K562 (cell line): ENCODE data around the gene UBA1. TPM values are rescaled to one million over a fixed set of nuclear protein-coding genes. Genes with fewer than 3 reads are reported as not detected.

Source experiments
- ATAC-seq: fragments of 200-7000 bp; cut with Tn5 transposase; 3 replicates; pipeline ENCODE4 v1.9.1; 2020; ENCODE audit warnings: moderate library complexity
- BruUV-seq: library from RNA; stranded (reverse); fragments of 400-500 nt; replicated peaks from 2 replicates; lab custom pipeline; 2021; lab: Mats Ljungman, UMichigan
- CTCF ChIA-PET: fragments of 300-600 bp; formaldehyde crosslinking; extraction: SDS; loops from one replicate; lab custom pipeline; 2021; ENCODE audit warnings: low intra/inter-chr PET ratio; lab: Yijun Ruan, JAX
- POLR2A ChIA-PET: fragments of 300-600, 350-650 bp; sonication (Branson Sonifier 250); formaldehyde crosslinking; extraction: SDS; loops from one replicate; lab custom pipeline; 2021; ENCODE audit warnings: antibody characterized with exemption, inconsistent platforms; lab: Yijun Ruan, JAX
- DNase-seq, 4 experiments: peaks; one replicate each; pipeline versions ENCODE4 v3.0.0 to v3.0.0-alpha.2; 2011 to 2018; ENCODE audit warnings: low spot score in 3 of 4, mixed read lengths in 3 of 4; ENCODE audit errors: extremely low read depth in 1 of 4
- FAIRE-seq: peaks from 2 replicates; lab custom pipeline; 2011; peaks lifted over from hg19 to GRCh38; lab: Jason Lieb, UNC
- H2AFZ ChIP-seq: 2 replicates; pipeline ENCODE4 v1.6.0; 2011; ENCODE audit warnings: low read depth, low read length, control low read depth, inconsistent platforms
- H3K27ac ChIP-seq: fragments of 200-600 bp; 3 replicates; pipeline ENCODE4 v1.8.0; 2011; ENCODE audit warnings: low read depth, mild to moderate bottlenecking, control low read depth, inconsistent platforms, low read length, moderate library complexity, mixed read lengths; ENCODE audit errors: extremely low read depth
- H3K27me3 ChIP-seq, 2 experiments: fragments of 300-600 bp in 1 of 2; 2 replicates in 1 of 2; 3 replicates in 1 of 2; pipeline versions ENCODE4 v1.6.0 to v1.8.0; 2011; ENCODE audit warnings: inconsistent platforms in 2 of 2, low read length in 2 of 2, mild to moderate bottlenecking in 1 of 2, mixed read lengths in 1 of 2, moderate library complexity in 1 of 2; ENCODE audit not compliant: control insufficient read depth in 2 of 2, insufficient read depth in 2 of 2
- H3K36me3 ChIP-seq: fragments of 300-600 bp; 3 replicates; pipeline ENCODE4 v1.8.0; 2011; ENCODE audit warnings: mild to moderate bottlenecking, low read length, inconsistent platforms; ENCODE audit not compliant: control insufficient read depth, insufficient read depth
- H3K4me1 ChIP-seq, 2 experiments: fragments of 200-600 bp in 1 of 2; replicated peaks in 1 of 2; 2 replicates in 1 of 2; 3 replicates in 1 of 2; pipeline versions ENCODE4 v1.5.1 to v1.8.0; 2011; ENCODE audit warnings: inconsistent platforms in 2 of 2, low read length in 2 of 2, mild to moderate bottlenecking in 1 of 2, mixed read lengths in 1 of 2, moderate library complexity in 1 of 2; ENCODE audit not compliant: control insufficient read depth in 2 of 2, insufficient read depth in 2 of 2
- H3K4me2 ChIP-seq: 2 replicates; pipeline ENCODE4 v1.6.1; 2011; ENCODE audit warnings: low read length, control low read depth, inconsistent platforms, mixed read lengths; ENCODE audit not compliant: insufficient read depth
- H3K4me3 ChIP-seq: fragments of 200-600 bp; sonication (generic), shearing (Covaris generic); 2 replicates; pipeline ENCODE4 v1.5.1; 2016; ENCODE audit warnings: control low read depth, inconsistent platforms
- H3K79me2 ChIP-seq: fragments of 200-600 bp; 3 replicates; pipeline ENCODE4 v1.8.0; 2011; ENCODE audit warnings: low read length, inconsistent platforms; ENCODE audit not compliant: control insufficient read depth, insufficient read depth
- H3K9ac ChIP-seq, 2 experiments: 2 replicates each; pipeline versions ENCODE4 v1.6.0 to v1.6.1; 2011; ENCODE audit warnings: low read depth in 2 of 2, low read length in 2 of 2, control low read depth in 1 of 2, inconsistent platforms in 1 of 2, mild to moderate bottlenecking in 1 of 2, mixed read lengths in 1 of 2; ENCODE audit not compliant: insufficient read depth in 1 of 2
- H3K9me1 ChIP-seq: one replicate; pipeline ENCODE4 v1.6.0; 2011; ENCODE audit warnings: inconsistent platforms, mild to moderate bottlenecking, low read length, moderate library complexity; ENCODE audit not compliant: control insufficient read depth, insufficient read depth
- H3K9me3 ChIP-seq: replicated peaks from 2 replicates; pipeline ENCODE4 v1.5.1; 2011; ENCODE audit warnings: low read depth, low read length, inconsistent platforms; ENCODE audit not compliant: control insufficient read depth, insufficient read depth
- H4K20me1 ChIP-seq: replicated peaks from 2 replicates; pipeline ENCODE4 v1.6.1; 2011; ENCODE audit warnings: low read length, inconsistent platforms, mixed read lengths; ENCODE audit not compliant: control insufficient read depth, insufficient read depth
- ARID3A ChIP-seq: IDR thresholded peaks from 2 replicates; pipeline ENCODE4 v1.6.1; 2012; ENCODE audit warnings: low read depth, low read length, improper control_type of control experiment, borderline replicate concordance
- ATF6 ChIP-seq: sonication (generic); formaldehyde crosslinking; IDR thresholded peaks from 2 replicates; pipeline ENCODE4 v1.4.0; 2020; ENCODE audit warnings: mild to moderate bottlenecking, missing genetic modification reagents
- CBFA2T2 ChIP-seq: fragments of 450-650 bp; conservative IDR thresholded peaks from 2 replicates; pipeline ENCODE4 v1.6.1; 2017; ENCODE audit warnings: mild to moderate bottlenecking
- CREB1 ChIP-seq, 2 experiments: sonication (generic) in 1 of 2; formaldehyde crosslinking in 1 of 2; IDR thresholded peaks; 2 replicates each; pipeline versions ENCODE4 v1.6.1 to v1.8.0; 2012 to 2022; ENCODE audit warnings: inconsistent platforms in 1 of 2, mild to moderate bottlenecking in 1 of 2, missing genetic modification reagents in 1 of 2, moderate library complexity in 1 of 2
- HES1 ChIP-seq: fragments of 450-650 bp; IDR thresholded peaks from 2 replicates; pipeline ENCODE4 v1.6.1; 2016; ENCODE audit warnings: low read depth, mild to moderate bottlenecking, moderate library complexity
- IRF9 ChIP-seq: fragments of 450-650 bp; IDR thresholded peaks from 2 replicates; pipeline ENCODE4 v1.6.1; 2016; ENCODE audit warnings: missing biosample characterization, missing genetic modification characterization
- JUNB ChIP-seq: fragments of 450-650 bp; formaldehyde crosslinking; conservative IDR thresholded peaks from 2 replicates; pipeline ENCODE4 v1.4.0; 2020; ENCODE audit warnings: mild to moderate bottlenecking
- KAT2B ChIP-seq: IDR thresholded peaks from one replicate; pipeline ENCODE4 v1.6.1; 2012; ENCODE audit warnings: low read depth, mild to moderate bottlenecking, control low read depth, inconsistent platforms, low read length, moderate library complexity
- MTA3 ChIP-seq: fragments of 450-650 bp; formaldehyde crosslinking; IDR thresholded peaks from 2 replicates; pipeline ENCODE4 v1.6.1; 2017; ENCODE audit warnings: mild to moderate bottlenecking, borderline replicate concordance
- NCOA2 ChIP-seq, 2 experiments: fragments of 450-650 bp; IDR thresholded peaks; 2 replicates each; pipeline ENCODE4 v1.6.1; 2018; ENCODE audit warnings: mild to moderate bottlenecking in 2 of 2, moderate library complexity in 1 of 2; ENCODE audit not compliant: partially characterized antibody in 2 of 2
- NUFIP1 ChIP-seq: fragments of 450-650 bp; IDR thresholded peaks from 2 replicates; pipeline ENCODE4 v1.6.1; 2018; ENCODE audit not compliant: partially characterized antibody
- PCBP1 ChIP-seq: fragments of 200-400 bp; formaldehyde crosslinking; IDR thresholded peaks from 2 replicates; pipeline ENCODE4 v1.6.1; 2018; ENCODE audit warnings: mild to moderate bottlenecking, low read depth, low read length; ENCODE audit not compliant: poor library complexity, severe bottlenecking
- RBM15 ChIP-seq: fragments of 200-400 bp; formaldehyde crosslinking; IDR thresholded peaks from 2 replicates; pipeline ENCODE4 v1.6.1; 2018; ENCODE audit warnings: mild to moderate bottlenecking, low read length, moderate library complexity; ENCODE audit not compliant: insufficient read depth
- TAF9B ChIP-seq: fragments of 450-650 bp; IDR thresholded peaks from 2 replicates; pipeline ENCODE4 v1.6.1; 2018; ENCODE audit warnings: mild to moderate bottlenecking; ENCODE audit not compliant: partially characterized antibody
- ZEB2 ChIP-seq: fragments of 450-650 bp; IDR thresholded peaks from 2 replicates; pipeline ENCODE4 v1.6.1; 2016
- ZKSCAN1 ChIP-seq: fragments of 150-350 bp; IDR thresholded peaks from 2 replicates; pipeline ENCODE4 v1.6.1; 2016; ENCODE audit warnings: low read depth, low read length
- ZNF143 ChIP-seq: sonication (generic); formaldehyde crosslinking; IDR thresholded peaks from 2 replicates; pipeline ENCODE4 v1.9.0; 2022; ENCODE audit warnings: mild to moderate bottlenecking, missing genetic modification reagents
- ZNF184 ChIP-seq: sonication (generic); formaldehyde crosslinking; IDR thresholded peaks from 2 replicates; pipeline ENCODE4 v1.5.0; 2020; ENCODE audit warnings: missing genetic modification reagents
- ZNF445 ChIP-seq: fragments of 250-450 bp; sonication (Bioruptor Pico); IDR thresholded peaks from 2 replicates; pipeline ENCODE4 v1.4.0; 2020; ENCODE audit warnings: low read depth, mild to moderate bottlenecking, moderate library complexity
- in situ Hi-C: fragments of 300-500 bp; cut with MboI; formaldehyde crosslinking; loops from 4 replicates; pipeline ENCODE4 v1.15.0; 2018; ENCODE audit warnings: inconsistent platforms, mixed read lengths
- intact Hi-C: fragments of 100-400 bp; cut with micrococcal nuclease; formaldehyde crosslinking; loops from 2 replicates; pipeline ENCODE4 v1.14.2; 2022
- polyA plus RNA-seq, 8 experiments: library from polyadenylated mRNA; depleted of rRNA in 4 of 8; stranded (reverse) in 5 of 8; unstranded in 3 of 8; fragments of >200 nt; fragmentation: Nextera tagmentation in 2 of 8; fragmentation: Illumina TruSeq in 1 of 8; extraction: Ambion mirVana in 2 of 8; extraction: Trizol in 1 of 8; gene quantifications; 2 replicates each; pipeline versions ENCODE4 v1.2.1 to v1.2.3, GENCODE V29; 2011 to 2014; ENCODE audit warnings: inconsistent platforms in 1 of 8, missing spikeins in 1 of 8
- total RNA-seq, 7 experiments: library from RNA; depleted of rRNA in 6 of 7; stranded (reverse); fragments of >200 nt in 6 of 7; fragmentation: Illumina TruSeq in 2 of 7; extraction: Trizol in 2 of 7; gene quantifications; 2 replicates each; pipeline versions ENCODE4 v1.2.1 to v1.2.3, GENCODE V29; 2011 to 2021; ENCODE audit warnings: low replicate concordance in 1 of 7

UBA1 gene
- total and polyA plus RNA-seq, 9 of the 15 experiments (the other 6 are each of a cell fraction or from before 2014, with no cell fraction given): 32.0 to 174 (median 93.6) TPM

- CTCF ChIA-PET: no interaction called here
- TF ChIP-seq ZNF143 (CRISPR knock-in tag) (no peak), ZEB2 (no peak), HES1 (no peak), ZNF445 (CRISPR knock-in tag) (no peak), NCOA2 (IDR thresholded peaks at IDR 0.05; ENCODE audit: partially characterized antibody in 2 of 2) (no peak), PCBP1 (no peak), TAF9B (no peak), ARID3A (no peak), NUFIP1 (no peak), KAT2B (no peak), IRF9 (tag) (no peak), CBFA2T2 (no peak), ZNF184 (CRISPR knock-in tag) (no peak), JUNB (CRISPR knock-in tag) (no peak), ATF6 (CRISPR knock-in tag) (no peak), RBM15 (no peak), ZKSCAN1 (no peak), CREB1 (IDR thresholded peaks at IDR 0.05) (no peak), CREB1 (CRISPR knock-in tag; IDR thresholded peaks at IDR 0.05) (no peak), MTA3 (no peak)
- in situ Hi-C loops: no loop called here
These were observed 42.2 kb upstream of the UBA1 start for GRCh38 chrX:47151435-47151834.

More at GRCh38 chrX:47151435-47151834, 42.2 kb upstream of the UBA1 start:
- H4K20me1 ChIP-seq: peaks cover 2% of the 10 kb centered on the region; the same call in 1 of the 2 replicates
- H3K4me2 ChIP-seq: no peak overlapping the region
- no peak overlapping the region for H3K9ac ChIP-seq
- ATAC-seq (no peak), DNase-seq (no peak), FAIRE-seq (no peak)
- H3K9me1 ChIP-seq: no peaks in the 10 kb centered on the region
- no TSS peak for BruUV-seq
- H3K4me3 ChIP-seq: no peak overlapping the region
- H3K9me3 ChIP-seq: no peaks in the 10 kb centered on the region
- H3K27me3 ChIP-seq: no peaks in the 10 kb centered on the region
- POLR2A ChIA-PET: interaction anchor here (1.5 kb wide), 1 partner anchor 17 kb away, joined by 3 read pairs; no protein-coding TSS in a partner anchor
- H3K27ac ChIP-seq: no peak overlapping the region
- H3K4me1 ChIP-seq: peaks cover 3 to 9% of the 10 kb centered on the region in 2 experiments; a peak in 3 of 5 replicates
- peaks cover 63% of the 10 kb centered on the region for H3K36me3 ChIP-seq
- intact Hi-C loops: no loop called here
- peaks cover 81% of the 10 kb centered on the region for H3K79me2 ChIP-seq
- H2AFZ ChIP-seq: no peak overlapping the region
